Smooth muscle cell (in vitro differentiated cells): ENCODE data around the gene R3HDM2. TPM values are rescaled to one million over a fixed set of nuclear protein-coding genes. Genes with fewer than 3 reads are reported as not detected.

Experiments used
- DNase-seq: peaks from one replicate; lab custom pipeline; 2025; ENCODE audit not compliant: unreplicated experiment; lab: John Stamatoyannopoulos, UW
- H2AFZ ChIP-seq: fragments of 200-600 bp; sonication (generic); 2 replicates; pipeline ENCODE4 v1.6.0; 2016; ENCODE audit warnings: antibody characterized with exemption, low read depth, mild to moderate bottlenecking
- H3F3A ChIP-seq: fragments of 200-600 bp; sonication (generic); 2 replicates; pipeline ENCODE4 v1.6.0; 2017; ENCODE audit warnings: antibody characterized with exemption, low read depth
- H3K27ac ChIP-seq: fragments of 200-600 bp; sonication (generic); 2 replicates; pipeline ENCODE4 v1.5.1; 2016; ENCODE audit warnings: low read depth, mild to moderate bottlenecking
- H3K27me3 ChIP-seq: fragments of 200-600 bp; sonication (generic); 2 replicates; pipeline ENCODE4 v1.6.1; 2016; ENCODE audit warnings: low read depth, mild to moderate bottlenecking
- H3K36me3 ChIP-seq: fragments of 200-600 bp; sonication (generic); 2 replicates; pipeline ENCODE4 v1.5.1; 2016; ENCODE audit warnings: low read depth
- H3K4me1 ChIP-seq: fragments of 200-600 bp; sonication (generic); 2 replicates; pipeline ENCODE4 v1.5.1; 2016; ENCODE audit warnings: low read depth
- H3K4me2 ChIP-seq: fragments of 200-600 bp; sonication (generic); 2 replicates; pipeline ENCODE4 v1.6.0; 2016; ENCODE audit warnings: mild to moderate bottlenecking
- H3K4me3 ChIP-seq: fragments of 200-600 bp; sonication (generic); 2 replicates; pipeline ENCODE4 v1.5.1; 2016; ENCODE audit warnings: mild to moderate bottlenecking
- H3K79me2 ChIP-seq: fragments of 200-600 bp; sonication (generic); 2 replicates; pipeline ENCODE4 v1.6.0; 2016; ENCODE audit warnings: low read depth, mild to moderate bottlenecking
- H3K9ac ChIP-seq: fragments of 200-600 bp; sonication (generic); 2 replicates; pipeline ENCODE4 v1.6.0; 2016; ENCODE audit warnings: low read depth
- H3K9me3 ChIP-seq: fragments of 200-600 bp; sonication (generic); replicated peaks from 2 replicates; pipeline ENCODE4 v1.5.1; 2016; ENCODE audit warnings: low read depth
- H4K20me1 ChIP-seq: fragments of 200-600 bp; sonication (generic); 2 replicates; pipeline ENCODE4 v1.6.0; 2016; ENCODE audit warnings: low read depth
- WGBS: methylation state at CpG from one replicate; pipeline ENCODE4 v1.1.7; 2016; ENCODE audit warnings: low lambda C conversion rate; 5-methylcytosine and 5-hydroxymethylcytosine counted together
- polyA plus RNA-seq: library from polyadenylated mRNA; unstranded; fragments of >200 nt; fragmentation: Nextera tagmentation; extraction: Ambion mirVana; gene quantifications from 2 replicates; pipeline ENCODE4 v1.2.1, GENCODE V29; 2016
- total RNA-seq: library from RNA; depleted of rRNA; stranded (reverse); fragments of >200 nt; gene quantifications from 2 replicates; pipeline ENCODE4 v1.2.3, GENCODE V29; 2014
- TF ChIP-seq, protein P1 (sequence below): fragments of 200-600 bp; sonication (generic); IDR thresholded peaks from 2 replicates; pipeline ENCODE4 v1.5.1; 2017; ENCODE audit warnings: borderline replicate concordance, mild to moderate bottlenecking, antibody characterized with exemption; ENCODE audit not compliant: insufficient read depth, poor library complexity, severe bottlenecking

R3HDM2 gene
- total and polyA plus RNA-seq, 2 experiments from 2014 or later = 12.2 to 16.0 TPM

DNA sequence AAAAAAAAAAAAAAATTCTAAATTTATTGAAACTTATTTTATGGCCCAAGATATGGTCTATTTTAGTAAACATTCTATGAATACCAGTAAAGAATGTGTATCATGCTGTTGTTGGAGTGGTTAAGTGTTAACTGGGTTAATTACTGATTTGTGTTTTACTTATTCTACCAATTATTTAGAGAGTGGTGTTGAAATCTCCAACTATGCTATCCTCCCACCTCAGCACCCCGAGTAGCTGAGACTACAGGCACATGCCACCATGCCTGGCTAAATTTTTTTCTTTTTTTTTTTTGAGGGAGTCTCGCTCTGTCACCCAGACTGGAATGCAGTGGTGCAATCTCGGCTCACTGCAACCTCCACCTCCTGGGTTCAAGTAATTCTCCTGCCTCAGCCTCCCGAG, 72.2 kb downstream of the R3HDM2 start:
- no peak overlapping the region for H3K4me2 ChIP-seq
- H3K27ac ChIP-seq = no peak overlapping the region
- no peaks in the 10 kb centered on the region for H4K20me1 ChIP-seq
- no peaks in the 10 kb centered on the region for H3K36me3 ChIP-seq
- no peaks in the 10 kb centered on the region for H3K4me1 ChIP-seq
- no peaks in the 10 kb centered on the region for H3K9me3 ChIP-seq
- no peak overlapping the region for H3K9ac ChIP-seq
- TF ChIP-seq, protein P1, sequence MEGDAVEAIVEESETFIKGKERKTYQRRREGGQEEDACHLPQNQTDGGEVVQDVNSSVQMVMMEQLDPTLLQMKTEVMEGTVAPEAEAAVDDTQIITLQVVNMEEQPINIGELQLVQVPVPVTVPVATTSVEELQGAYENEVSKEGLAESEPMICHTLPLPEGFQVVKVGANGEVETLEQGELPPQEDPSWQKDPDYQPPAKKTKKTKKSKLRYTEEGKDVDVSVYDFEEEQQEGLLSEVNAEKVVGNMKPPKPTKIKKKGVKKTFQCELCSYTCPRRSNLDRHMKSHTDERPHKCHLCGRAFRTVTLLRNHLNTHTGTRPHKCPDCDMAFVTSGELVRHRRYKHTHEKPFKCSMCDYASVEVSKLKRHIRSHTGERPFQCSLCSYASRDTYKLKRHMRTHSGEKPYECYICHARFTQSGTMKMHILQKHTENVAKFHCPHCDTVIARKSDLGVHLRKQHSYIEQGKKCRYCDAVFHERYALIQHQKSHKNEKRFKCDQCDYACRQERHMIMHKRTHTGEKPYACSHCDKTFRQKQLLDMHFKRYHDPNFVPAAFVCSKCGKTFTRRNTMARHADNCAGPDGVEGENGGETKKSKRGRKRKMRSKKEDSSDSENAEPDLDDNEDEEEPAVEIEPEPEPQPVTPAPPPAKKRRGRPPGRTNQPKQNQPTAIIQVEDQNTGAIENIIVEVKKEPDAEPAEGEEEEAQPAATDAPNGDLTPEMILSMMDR = no peak
- no peak overlapping the region for H3K4me3 ChIP-seq
- DNase-seq = no peak
- H2AFZ ChIP-seq = no peak overlapping the region
- no peaks in the 10 kb centered on the region for H3F3A ChIP-seq
- 98% methylated on average over 4 of the region's 4 CpGs for WGBS
- no peaks in the 10 kb centered on the region for H3K27me3 ChIP-seq
- H3K79me2 ChIP-seq = no peaks in the 10 kb centered on the region

DNA sequence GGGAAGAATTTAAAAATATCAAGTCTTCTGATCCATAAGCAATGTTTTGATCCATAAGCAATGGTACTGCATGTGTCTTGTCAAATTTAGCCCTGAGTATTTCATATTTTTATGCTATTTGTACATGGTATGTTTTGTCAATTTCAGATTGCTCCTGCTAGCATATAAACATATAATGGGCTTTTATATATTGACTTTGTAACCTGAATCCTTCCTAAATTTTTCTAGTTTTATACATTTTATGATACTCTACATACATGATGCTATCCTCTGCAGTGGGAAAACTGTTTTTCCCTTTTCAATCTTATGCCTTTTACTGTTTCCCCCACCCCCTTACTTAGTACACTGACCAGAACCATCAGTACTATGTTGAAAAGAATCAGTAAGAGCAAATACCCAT, 75.1 kb downstream of the R3HDM2 start:
- H3K79me2 ChIP-seq = no peaks in the 10 kb centered on the region
- no peaks in the 10 kb centered on the region for H3K36me3 ChIP-seq
- H3K9ac ChIP-seq = no peak overlapping the region
- DNase-seq = no peak
- no peaks in the 10 kb centered on the region for H3K4me1 ChIP-seq
- no peak overlapping the region for H3K4me2 ChIP-seq
- no peaks in the 10 kb centered on the region for H3K9me3 ChIP-seq
- H4K20me1 ChIP-seq = no peaks in the 10 kb centered on the region
- no peak overlapping the region for H3K4me3 ChIP-seq
- TF ChIP-seq, protein P1 = no peak
- no peak overlapping the region for H3K27ac ChIP-seq
- H3K27me3 ChIP-seq = no peaks in the 10 kb centered on the region
- no peak overlapping the region for H2AFZ ChIP-seq
- H3F3A ChIP-seq = no peaks in the 10 kb centered on the region

DNA sequence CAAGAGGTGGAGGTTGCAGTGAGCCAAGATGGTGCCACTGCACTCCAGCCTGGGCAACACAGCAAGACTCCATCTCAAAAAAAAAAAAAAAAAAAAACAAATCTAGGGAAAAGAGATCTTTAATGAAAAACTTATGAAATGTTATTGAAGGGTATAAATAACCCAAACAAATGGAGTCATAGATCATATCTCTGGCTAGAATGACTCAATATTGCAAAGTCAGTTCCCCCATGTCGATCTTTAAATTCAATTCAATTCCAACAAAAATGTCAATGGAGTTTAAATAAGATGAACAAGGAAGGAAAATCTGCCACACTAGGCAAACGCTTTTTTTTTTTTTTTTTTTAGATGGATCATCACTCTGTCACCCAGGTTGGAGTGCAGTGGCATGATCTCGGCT, 78.7 kb downstream of the R3HDM2 start:
- no peaks in the 10 kb centered on the region for H3K27me3 ChIP-seq
- no peak overlapping the region for H2AFZ ChIP-seq
- H3K27ac ChIP-seq = no peak overlapping the region
- no peaks in the 10 kb centered on the region for H3K4me1 ChIP-seq
- peaks cover 5% of the 10 kb centered on the region for H3K9me3 ChIP-seq
- WGBS = 88% methylated on average over 3 of the region's 3 CpGs
- DNase-seq = no peak
- H3F3A ChIP-seq = no peaks in the 10 kb centered on the region
- no peaks in the 10 kb centered on the region for H4K20me1 ChIP-seq
- no peak overlapping the region for H3K4me2 ChIP-seq
- no peaks in the 10 kb centered on the region for H3K79me2 ChIP-seq
- H3K9ac ChIP-seq = no peak overlapping the region
- no peak overlapping the region for H3K4me3 ChIP-seq
- peaks cover 7% of the 10 kb centered on the region for H3K36me3 ChIP-seq
- TF ChIP-seq, protein P1 = no peak

DNA sequence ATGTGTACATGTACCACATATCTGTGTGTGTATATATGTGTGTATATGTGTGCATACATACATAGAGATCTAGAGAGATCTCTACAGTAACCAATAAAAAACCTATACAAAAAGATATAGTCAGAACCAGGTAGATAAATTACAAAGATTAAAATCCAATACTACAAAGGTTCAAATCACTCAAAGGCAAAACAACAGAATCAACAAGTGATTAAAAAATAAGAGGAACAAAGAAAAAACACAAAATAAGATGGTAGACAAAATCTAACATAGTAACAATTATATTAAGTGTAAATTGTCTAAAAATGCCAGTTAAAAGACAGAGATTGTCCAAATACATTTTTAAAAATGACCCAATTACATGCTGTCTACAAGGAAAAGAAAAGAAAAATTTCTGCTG, 83.6 kb downstream of the R3HDM2 start:
- H4K20me1 ChIP-seq = no peaks in the 10 kb centered on the region
- H3K27me3 ChIP-seq = no peaks in the 10 kb centered on the region
- DNase-seq = no peak
- no peaks in the 10 kb centered on the region for H3K4me1 ChIP-seq
- TF ChIP-seq, protein P1 = no peak
- H3K4me3 ChIP-seq = no peak overlapping the region
- H3K79me2 ChIP-seq = no peaks in the 10 kb centered on the region
- peaks cover 8% of the 10 kb centered on the region for H3K36me3 ChIP-seq
- H3K27ac ChIP-seq = no peak overlapping the region
- peaks cover 5% of the 10 kb centered on the region for H3F3A ChIP-seq
- H3K9ac ChIP-seq = no peak overlapping the region
- H3K9me3 ChIP-seq = peaks cover 5% of the 10 kb centered on the region
- no peak overlapping the region for H2AFZ ChIP-seq
- no peak overlapping the region for H3K4me2 ChIP-seq
